Measurements from ENCODE around the gene PSMD11.
A peak's percentile ranks its signal among the peaks of the same experiment; 100 is the strongest.

DNA sequence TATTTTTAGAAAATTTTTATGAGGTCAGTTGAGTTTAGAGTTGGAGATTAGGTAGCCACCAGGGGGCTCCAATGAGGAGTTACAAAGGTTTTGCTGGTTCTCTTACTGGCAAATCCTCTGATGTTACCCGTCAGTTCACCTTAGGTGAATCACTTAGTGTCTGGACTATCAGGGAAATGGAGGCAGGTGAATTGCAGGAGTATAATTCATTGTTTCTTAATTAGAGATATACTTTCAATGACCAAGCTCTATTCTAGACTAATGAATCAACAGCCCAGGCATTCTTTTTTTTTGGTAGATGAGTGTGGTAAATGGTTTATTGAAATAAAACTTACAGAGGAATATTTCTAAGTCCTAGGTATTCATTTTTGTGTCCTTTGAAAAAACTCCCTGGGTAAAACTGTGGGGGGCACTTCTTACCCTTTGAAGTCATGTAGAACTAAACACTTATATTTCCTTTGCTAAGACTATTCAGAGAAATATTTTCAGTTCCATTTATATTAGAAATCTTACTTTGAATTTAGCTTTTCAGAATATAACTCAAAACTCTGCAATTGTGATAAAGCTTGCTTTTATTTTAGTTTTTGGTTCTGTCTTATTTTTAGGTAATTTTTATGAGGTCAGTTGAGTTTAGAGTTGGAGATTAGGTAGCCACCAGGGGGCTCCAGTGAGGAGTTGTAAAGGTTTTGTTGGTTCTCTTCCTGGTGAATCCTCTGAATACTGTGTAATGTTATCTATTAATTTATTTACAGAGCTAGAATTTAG is 17.7 kb downstream of the PSMD11 start:
- TF ChIP-seq, protein P1, sequence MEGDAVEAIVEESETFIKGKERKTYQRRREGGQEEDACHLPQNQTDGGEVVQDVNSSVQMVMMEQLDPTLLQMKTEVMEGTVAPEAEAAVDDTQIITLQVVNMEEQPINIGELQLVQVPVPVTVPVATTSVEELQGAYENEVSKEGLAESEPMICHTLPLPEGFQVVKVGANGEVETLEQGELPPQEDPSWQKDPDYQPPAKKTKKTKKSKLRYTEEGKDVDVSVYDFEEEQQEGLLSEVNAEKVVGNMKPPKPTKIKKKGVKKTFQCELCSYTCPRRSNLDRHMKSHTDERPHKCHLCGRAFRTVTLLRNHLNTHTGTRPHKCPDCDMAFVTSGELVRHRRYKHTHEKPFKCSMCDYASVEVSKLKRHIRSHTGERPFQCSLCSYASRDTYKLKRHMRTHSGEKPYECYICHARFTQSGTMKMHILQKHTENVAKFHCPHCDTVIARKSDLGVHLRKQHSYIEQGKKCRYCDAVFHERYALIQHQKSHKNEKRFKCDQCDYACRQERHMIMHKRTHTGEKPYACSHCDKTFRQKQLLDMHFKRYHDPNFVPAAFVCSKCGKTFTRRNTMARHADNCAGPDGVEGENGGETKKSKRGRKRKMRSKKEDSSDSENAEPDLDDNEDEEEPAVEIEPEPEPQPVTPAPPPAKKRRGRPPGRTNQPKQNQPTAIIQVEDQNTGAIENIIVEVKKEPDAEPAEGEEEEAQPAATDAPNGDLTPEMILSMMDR (IDR thresholded peaks at IDR 0.05; ENCODE audit: low read length): peak; percentile 65
- no peak for TF ChIP-seq EZH2 (IDR thresholded peaks at IDR 0.05; ENCODE audit: borderline replicate concordance, low read length)

Measured in OCI-LY1 (cell line).